ENCODE measurements around the gene DRC1.

DRC1 gene

DNA sequence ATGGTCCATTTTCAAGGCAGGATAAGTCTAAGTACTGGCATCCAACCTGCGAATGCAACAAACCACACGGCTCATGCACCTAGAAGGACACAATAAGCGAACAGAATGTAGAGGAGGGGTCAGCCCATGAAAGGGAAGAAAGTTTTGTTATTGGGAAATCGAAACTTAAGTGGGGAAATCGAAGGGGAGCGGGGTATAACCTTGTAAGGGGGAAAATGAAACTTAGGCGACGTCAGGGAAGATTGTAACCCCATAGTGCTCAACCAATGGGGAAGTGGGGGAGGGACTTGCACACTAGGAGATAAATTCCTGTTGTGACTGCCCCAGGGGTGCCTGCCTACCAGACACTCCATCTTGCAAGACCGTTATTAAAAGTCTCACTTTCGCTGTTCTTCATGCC, 91.8 kb downstream of the DRC1 start:
- no peaks in the 10 kb centered on the region for H3K36me3 ChIP-seq (ENCODE audit: control insufficient read depth, low read length)
- peaks cover 3% of the 10 kb centered on the region for H3K27me3 ChIP-seq (ENCODE audit: control insufficient read depth, low read length)
- H3K4me3 ChIP-seq (ENCODE audit: low read length): no peak overlapping the region
- H3K4me1 ChIP-seq (ENCODE audit: control insufficient read depth, low read length): no peaks in the 10 kb centered on the region
- H4K20me1 ChIP-seq (ENCODE audit: control insufficient read depth, insufficient read depth, low read depth, low read length): no peaks in the 10 kb centered on the region
- no peak overlapping the region for H3K27ac ChIP-seq (ENCODE audit: low read depth, low read length)
- no peak for TF ChIP-seq EZH2phosphoT487 (IDR thresholded peaks at IDR 0.05; ENCODE audit: borderline replicate concordance, low read length)
- TF ChIP-seq, protein P1, sequence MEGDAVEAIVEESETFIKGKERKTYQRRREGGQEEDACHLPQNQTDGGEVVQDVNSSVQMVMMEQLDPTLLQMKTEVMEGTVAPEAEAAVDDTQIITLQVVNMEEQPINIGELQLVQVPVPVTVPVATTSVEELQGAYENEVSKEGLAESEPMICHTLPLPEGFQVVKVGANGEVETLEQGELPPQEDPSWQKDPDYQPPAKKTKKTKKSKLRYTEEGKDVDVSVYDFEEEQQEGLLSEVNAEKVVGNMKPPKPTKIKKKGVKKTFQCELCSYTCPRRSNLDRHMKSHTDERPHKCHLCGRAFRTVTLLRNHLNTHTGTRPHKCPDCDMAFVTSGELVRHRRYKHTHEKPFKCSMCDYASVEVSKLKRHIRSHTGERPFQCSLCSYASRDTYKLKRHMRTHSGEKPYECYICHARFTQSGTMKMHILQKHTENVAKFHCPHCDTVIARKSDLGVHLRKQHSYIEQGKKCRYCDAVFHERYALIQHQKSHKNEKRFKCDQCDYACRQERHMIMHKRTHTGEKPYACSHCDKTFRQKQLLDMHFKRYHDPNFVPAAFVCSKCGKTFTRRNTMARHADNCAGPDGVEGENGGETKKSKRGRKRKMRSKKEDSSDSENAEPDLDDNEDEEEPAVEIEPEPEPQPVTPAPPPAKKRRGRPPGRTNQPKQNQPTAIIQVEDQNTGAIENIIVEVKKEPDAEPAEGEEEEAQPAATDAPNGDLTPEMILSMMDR (IDR thresholded peaks at IDR 0.05; ENCODE audit: low read depth, low read length, poor library complexity, severe bottlenecking): no peak
- H3K4me2 ChIP-seq (ENCODE audit: low read length): no peak overlapping the region
- no peaks in the 10 kb centered on the region for H3K79me2 ChIP-seq (ENCODE audit: control insufficient read depth, low read length)
- H3F3A ChIP-seq (ENCODE audit: control insufficient read depth, insufficient read depth): no peaks in the 10 kb centered on the region
- no peaks in the 10 kb centered on the region for H3K9me3 ChIP-seq (ENCODE audit: control insufficient read depth, insufficient read depth, low read length)
- no peaks in the 10 kb centered on the region for H3K9me2 ChIP-seq (replicated peaks; ENCODE audit: control insufficient read depth, low read length)

DNA sequence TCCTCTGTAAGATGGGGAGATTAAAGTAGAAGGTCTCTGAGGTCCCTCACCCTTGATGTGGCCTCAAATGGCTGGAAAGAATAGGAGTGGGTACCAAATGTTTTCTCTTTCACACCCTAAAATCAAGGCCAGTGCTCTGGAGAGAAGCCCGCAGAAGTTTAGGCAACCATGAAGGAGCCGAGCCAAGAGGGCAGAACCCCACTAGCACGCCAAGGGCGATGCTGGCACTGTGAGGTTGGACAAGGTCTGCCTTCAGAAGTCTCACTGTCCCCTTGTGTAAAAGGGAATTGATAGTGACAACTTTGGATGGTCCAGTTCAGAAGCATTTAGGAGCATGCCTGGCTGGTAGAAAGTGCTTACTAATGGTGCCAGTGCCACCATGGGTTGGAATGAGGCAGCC, 92.5 kb downstream of the DRC1 start:
- Histone ChIP-seq H3K79me2 (ENCODE audit: control insufficient read depth, low read length) (no peaks in the 10 kb centered on the region), H3F3A (ENCODE audit: control insufficient read depth, insufficient read depth) (no peaks in the 10 kb centered on the region), H4K20me1 (ENCODE audit: control insufficient read depth, insufficient read depth, low read depth, low read length) (no peaks in the 10 kb centered on the region), H3K4me1 (ENCODE audit: control insufficient read depth, low read length) (no peaks in the 10 kb centered on the region), H3K4me2 (ENCODE audit: low read length) (no peak overlapping the region), H3K9me3 (ENCODE audit: control insufficient read depth, insufficient read depth, low read length) (no peaks in the 10 kb centered on the region), H3K27ac (ENCODE audit: low read depth, low read length) (no peak overlapping the region), H3K27me3 (ENCODE audit: control insufficient read depth, low read length) (peaks cover 3% of the 10 kb centered on the region), H3K4me3 (ENCODE audit: low read length) (no peak overlapping the region), H3K9me2 (replicated peaks; ENCODE audit: control insufficient read depth, low read length) (no peaks in the 10 kb centered on the region), H3K36me3 (ENCODE audit: control insufficient read depth, low read length) (no peaks in the 10 kb centered on the region)
- no peak for TF ChIP-seq EZH2phosphoT487 (IDR thresholded peaks at IDR 0.05; ENCODE audit: borderline replicate concordance, low read length)
- TF ChIP-seq, protein P1 (IDR thresholded peaks at IDR 0.05; ENCODE audit: low read depth, low read length, poor library complexity, severe bottlenecking): no peak

DNA sequence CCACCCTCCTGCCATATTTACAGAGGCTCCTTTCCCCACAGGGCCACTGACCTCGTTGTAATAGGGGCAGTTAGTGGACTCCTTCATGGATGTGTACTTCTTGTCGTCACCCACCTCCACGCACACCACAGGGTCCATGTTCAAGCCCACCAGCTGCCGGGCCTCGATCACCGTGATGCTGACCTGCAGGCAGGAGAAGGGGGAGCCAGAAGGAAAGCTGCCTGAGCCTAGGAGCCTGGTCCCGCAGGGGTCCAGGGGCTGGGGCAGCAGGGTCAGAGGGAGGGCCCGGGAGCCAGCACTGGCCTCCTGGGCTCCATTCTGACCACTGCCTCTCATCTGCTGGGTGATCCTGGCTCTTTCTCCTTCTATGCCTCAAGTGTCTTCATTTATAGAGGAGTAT, 93.2 kb downstream of the DRC1 start:
- Histone ChIP-seq H3K9me3 (ENCODE audit: control insufficient read depth, insufficient read depth, low read length) (no peaks in the 10 kb centered on the region), H3K4me2 (ENCODE audit: low read length) (no peak overlapping the region), H3K27ac (ENCODE audit: low read depth, low read length) (no peak overlapping the region), H3K36me3 (ENCODE audit: control insufficient read depth, low read length) (no peaks in the 10 kb centered on the region), H4K20me1 (ENCODE audit: control insufficient read depth, insufficient read depth, low read depth, low read length) (no peaks in the 10 kb centered on the region), H3K27me3 (ENCODE audit: control insufficient read depth, low read length) (peaks cover 3% of the 10 kb centered on the region), H3K4me3 (ENCODE audit: low read length) (no peak overlapping the region), H3K79me2 (ENCODE audit: control insufficient read depth, low read length) (no peaks in the 10 kb centered on the region), H3K4me1 (ENCODE audit: control insufficient read depth, low read length) (no peaks in the 10 kb centered on the region), H3K9me2 (replicated peaks; ENCODE audit: control insufficient read depth, low read length) (no peaks in the 10 kb centered on the region), H3F3A (ENCODE audit: control insufficient read depth, insufficient read depth) (no peaks in the 10 kb centered on the region)
- no peak for TF ChIP-seq EZH2phosphoT487 (IDR thresholded peaks at IDR 0.05; ENCODE audit: borderline replicate concordance, low read length)
- TF ChIP-seq, protein P1 (IDR thresholded peaks at IDR 0.05; ENCODE audit: low read depth, low read length, poor library complexity, severe bottlenecking): no peak

All from DOHH2 (cell line).